ENCODE results near the gene GUCA2A.

GRCh38 chr1:42165511-42166210 lies 1.1 kb upstream of the GUCA2A start:
- TF ChIP-seq CHD1 (IDR thresholded peaks at IDR 0.05; ENCODE audit: low read depth, low read length) (no peak), POLR2A (IDR thresholded peaks at IDR 0.05; ENCODE audit: low read depth, low read length) (no peak), MAFK (IDR thresholded peaks at IDR 0.05; ENCODE audit: low read depth, low read length) (no peak)

All from IMR-90 (cell line).